ENCODE results near the gene GXYLT1.
"Not testable (repeated sequence)": the region's sequence is repeated elsewhere in the genome, so short reads cannot be mapped to it uniquely, and the experiment has no call there.

Gene GXYLT1

GRCh38 chr12:42144408-42145196, at the start of gene GXYLT1:
Gene GXYLT1, minus strand, starts transcription at chr12:42144874. Its CDS starts 228 bp downstream, at chr12:42144646.
- in situ Hi-C loops (cut with HindIII; ENCODE audit: low sequenced_read_pairs): loop anchor here (25.0 kb wide), 1 partner anchor 1143 kb away; no protein-coding TSS in a partner anchor
- peak; percentile 70 for DNase-seq (ENCODE audit: low read depth)
- H3K4me3 ChIP-seq (ENCODE audit: low read depth, low read length): peak within 1 kb of the TSS; percentile 64
- TF ChIP-seq CTCF (IDR thresholded peaks at IDR 0.05; ENCODE audit: low read depth, low read length, missing control alignments): no peak

DNA sequence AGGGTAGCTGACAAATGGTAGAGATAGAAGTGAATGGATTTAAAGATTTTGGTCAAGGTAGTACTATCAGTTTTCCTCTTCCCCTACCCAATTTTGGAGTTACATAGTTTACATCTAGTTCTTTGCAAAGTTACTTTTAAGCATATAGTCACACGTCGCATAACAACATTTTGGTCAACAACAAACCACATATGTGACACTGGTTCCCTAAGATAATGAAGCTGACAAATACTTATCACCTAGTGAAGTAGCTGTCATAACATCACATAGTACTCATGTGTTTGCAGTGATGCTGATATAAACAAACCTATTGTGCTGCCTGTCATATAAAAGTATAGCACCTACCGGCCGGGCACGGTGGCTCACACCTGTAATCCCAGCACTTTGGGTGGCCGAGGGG, 48.0 kb upstream of the GXYLT1 start:
- H3K4me3 ChIP-seq (ENCODE audit: low read depth, low read length): no peak overlapping the region
- in situ Hi-C loops (cut with HindIII; ENCODE audit: low sequenced_read_pairs): no loop called here
- no peak for TF ChIP-seq CTCF (IDR thresholded peaks at IDR 0.05; ENCODE audit: low read depth, low read length, missing control alignments)
- no peak for DNase-seq (ENCODE audit: low read depth)

DNA sequence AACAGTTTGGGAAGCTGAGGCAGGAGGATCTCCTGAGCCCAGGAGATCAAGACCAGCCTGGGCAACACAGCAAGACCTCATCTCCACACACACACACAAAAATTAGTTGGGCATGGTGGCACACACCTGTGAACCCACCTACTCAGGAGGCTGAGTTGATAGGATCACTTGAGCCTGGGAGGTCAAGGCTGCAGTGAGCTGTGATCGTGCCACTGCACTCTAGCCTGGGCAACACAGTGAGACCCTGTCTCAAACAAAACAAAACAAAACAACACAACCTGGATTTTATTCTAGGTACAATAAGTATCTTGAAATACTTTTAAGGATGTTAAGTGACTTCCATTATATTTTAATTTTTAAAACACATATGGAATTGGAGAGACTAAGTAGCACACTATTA, 47.6 kb upstream of the GXYLT1 start:
- no peak for TF ChIP-seq CTCF (IDR thresholded peaks at IDR 0.05; ENCODE audit: low read depth, low read length, missing control alignments)
- no peak overlapping the region for H3K4me3 ChIP-seq (ENCODE audit: low read depth, low read length)
- in situ Hi-C loops (cut with HindIII; ENCODE audit: low sequenced_read_pairs): no loop called here
- DNase-seq (ENCODE audit: low read depth): no peak

- in situ Hi-C loops (cut with HindIII; ENCODE audit: low sequenced_read_pairs): no loop called here
Measured at GRCh38 chr12:42190376-42190775, 45.7 kb upstream of the GXYLT1 start.

DNA sequence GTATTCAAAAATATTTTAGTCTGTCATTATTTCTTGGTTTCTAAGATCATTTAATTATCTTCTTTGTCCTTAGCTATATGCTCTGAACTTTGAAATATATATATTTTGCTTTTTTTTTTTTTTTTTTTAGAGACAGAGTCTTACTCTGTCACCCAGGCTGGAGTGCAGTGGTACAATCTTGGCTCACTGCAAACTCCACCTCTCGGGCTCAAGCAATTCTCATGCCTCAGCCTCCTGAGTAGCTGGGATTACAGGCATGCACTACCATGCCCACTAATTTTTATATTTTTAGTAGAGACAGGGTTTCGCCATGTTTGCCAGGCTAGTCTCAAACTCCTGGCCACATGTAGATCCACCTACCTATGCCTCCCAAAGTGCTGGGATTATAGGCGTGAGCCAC, 43.6 kb upstream of the GXYLT1 start:
- H3K4me3 ChIP-seq (ENCODE audit: low read depth, low read length); in situ Hi-C loops (cut with HindIII; ENCODE audit: low sequenced_read_pairs); DNase-seq (ENCODE audit: low read depth): not testable (repeated sequence)

More at GRCh38 chr12:42190376-42190775, 45.7 kb upstream of the GXYLT1 start:
- DNase-seq (ENCODE audit: low read depth): no peak
- no peak for TF ChIP-seq CTCF (IDR thresholded peaks at IDR 0.05; ENCODE audit: low read depth, low read length, missing control alignments)
- no peak overlapping the region for H3K4me3 ChIP-seq (ENCODE audit: low read depth, low read length)

- TF ChIP-seq CTCF (IDR thresholded peaks at IDR 0.05; ENCODE audit: low read depth, low read length, missing control alignments): no peak
- in situ Hi-C loops (cut with HindIII; ENCODE audit: low sequenced_read_pairs): no loop called here
Measured at GRCh38 chr12:42187799-42188198, 43.1 kb upstream of the GXYLT1 start.

GRCh38 chr12:42186793-42187192, 42.1 kb upstream of the GXYLT1 start:
- DNase-seq (ENCODE audit: low read depth): no peak
- no peak overlapping the region for H3K4me3 ChIP-seq (ENCODE audit: low read depth, low read length)
- no peak for TF ChIP-seq CTCF (IDR thresholded peaks at IDR 0.05; ENCODE audit: low read depth, low read length, missing control alignments)
- in situ Hi-C loops (cut with HindIII; ENCODE audit: low sequenced_read_pairs): no loop called here

More at GRCh38 chr12:42187799-42188198, 43.1 kb upstream of the GXYLT1 start:
- no peak for DNase-seq (ENCODE audit: low read depth)
- H3K4me3 ChIP-seq (ENCODE audit: low read depth, low read length): no peak overlapping the region

Data from astrocyte of the cerebellum (primary cell).